Parathyroid adenoma (tissue), 2 donors: ENCODE results near the gene KLRC2.

Source experiments
- H2AFZ ChIP-seq: fragments of 300-600 bp; sonication (generic); one replicate; pipeline ENCODE4 v1.7.0; 2017; ENCODE audit warnings: antibody characterized with exemption, mild to moderate bottlenecking
- H3K27ac ChIP-seq: fragments of 300-600 bp; sonication (generic); one replicate; pipeline ENCODE4 v1.7.0; 2017
- H3K27me3 ChIP-seq: fragments of 300-600 bp; sonication (generic); one replicate; pipeline ENCODE4 v1.7.0; 2017; ENCODE audit warnings: low read length; ENCODE audit not compliant: control insufficient read depth, insufficient read depth
- H3K36me3 ChIP-seq: fragments of 300-600 bp; sonication (generic); one replicate; pipeline ENCODE4 v1.7.0; 2017; ENCODE audit warnings: low read length; ENCODE audit not compliant: control insufficient read depth, insufficient read depth
- H3K4me1 ChIP-seq: fragments of 300-600 bp; sonication (generic); one replicate; pipeline ENCODE4 v1.7.0; 2017; ENCODE audit warnings: control low read depth
- H3K4me2 ChIP-seq: fragments of 300-600 bp; sonication (generic); one replicate; pipeline ENCODE4 v1.7.0; 2017; ENCODE audit warnings: low read length
- H3K4me3 ChIP-seq: fragments of 300-600 bp; sonication (generic); one replicate; pipeline ENCODE4 v1.7.0; 2017; ENCODE audit warnings: low read depth, low read length
- H3K79me2 ChIP-seq: fragments of 300-600 bp; sonication (generic); one replicate; pipeline ENCODE4 v1.7.0; 2017; ENCODE audit warnings: control low read depth
- H3K9ac ChIP-seq: fragments of 300-600 bp; sonication (generic); one replicate; pipeline ENCODE4 v1.7.0; 2017; ENCODE audit warnings: mild to moderate bottlenecking
- H3K9me3 ChIP-seq: fragments of 300-600 bp; sonication (generic); one replicate; pipeline ENCODE4 v1.7.0; 2017; ENCODE audit warnings: low read length; ENCODE audit not compliant: control insufficient read depth
- TF ChIP-seq, protein P1 (sequence below): fragments of 300-600 bp; sonication (generic); IDR thresholded peaks from one replicate; pipeline ENCODE4 v1.7.0; 2017; ENCODE audit warnings: antibody characterized with exemption, mild to moderate bottlenecking
- donor health status: primary hyperparathyroidism.

Gene KLRC2

DNA sequence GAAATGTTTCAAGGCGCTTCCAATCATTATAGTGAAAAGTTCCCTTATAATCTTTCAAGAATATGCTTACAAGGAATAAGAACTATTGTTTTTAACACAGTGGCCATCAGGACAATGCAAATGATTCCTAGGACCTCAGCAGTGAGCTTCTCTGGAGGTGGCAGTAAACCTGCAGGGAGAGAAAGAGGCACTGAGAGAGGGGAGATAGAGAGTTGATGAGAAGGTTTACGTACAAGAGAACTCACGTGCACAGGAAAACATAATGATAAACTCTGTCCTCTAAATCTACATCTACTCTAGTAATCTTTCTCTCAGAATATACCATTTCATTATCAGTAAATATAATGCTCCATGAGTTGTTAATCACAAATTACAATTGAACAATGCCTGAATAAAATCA lies 27.0 kb downstream of the KLRC2 start:
- no peak overlapping the region for H3K4me2 ChIP-seq
- no peak overlapping the region for H2AFZ ChIP-seq
- H3K4me3 ChIP-seq: no peak overlapping the region
- no peak overlapping the region for H3K27ac ChIP-seq
- no peak overlapping the region for H3K9ac ChIP-seq
- no peaks in the 10 kb centered on the region for H3K79me2 ChIP-seq
- no peaks in the 10 kb centered on the region for H3K27me3 ChIP-seq
- H3K4me1 ChIP-seq: no peaks in the 10 kb centered on the region
- H3K9me3 ChIP-seq: no peaks in the 10 kb centered on the region
- no peaks in the 10 kb centered on the region for H3K36me3 ChIP-seq
- TF ChIP-seq, protein P1, sequence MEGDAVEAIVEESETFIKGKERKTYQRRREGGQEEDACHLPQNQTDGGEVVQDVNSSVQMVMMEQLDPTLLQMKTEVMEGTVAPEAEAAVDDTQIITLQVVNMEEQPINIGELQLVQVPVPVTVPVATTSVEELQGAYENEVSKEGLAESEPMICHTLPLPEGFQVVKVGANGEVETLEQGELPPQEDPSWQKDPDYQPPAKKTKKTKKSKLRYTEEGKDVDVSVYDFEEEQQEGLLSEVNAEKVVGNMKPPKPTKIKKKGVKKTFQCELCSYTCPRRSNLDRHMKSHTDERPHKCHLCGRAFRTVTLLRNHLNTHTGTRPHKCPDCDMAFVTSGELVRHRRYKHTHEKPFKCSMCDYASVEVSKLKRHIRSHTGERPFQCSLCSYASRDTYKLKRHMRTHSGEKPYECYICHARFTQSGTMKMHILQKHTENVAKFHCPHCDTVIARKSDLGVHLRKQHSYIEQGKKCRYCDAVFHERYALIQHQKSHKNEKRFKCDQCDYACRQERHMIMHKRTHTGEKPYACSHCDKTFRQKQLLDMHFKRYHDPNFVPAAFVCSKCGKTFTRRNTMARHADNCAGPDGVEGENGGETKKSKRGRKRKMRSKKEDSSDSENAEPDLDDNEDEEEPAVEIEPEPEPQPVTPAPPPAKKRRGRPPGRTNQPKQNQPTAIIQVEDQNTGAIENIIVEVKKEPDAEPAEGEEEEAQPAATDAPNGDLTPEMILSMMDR: no peak

DNA sequence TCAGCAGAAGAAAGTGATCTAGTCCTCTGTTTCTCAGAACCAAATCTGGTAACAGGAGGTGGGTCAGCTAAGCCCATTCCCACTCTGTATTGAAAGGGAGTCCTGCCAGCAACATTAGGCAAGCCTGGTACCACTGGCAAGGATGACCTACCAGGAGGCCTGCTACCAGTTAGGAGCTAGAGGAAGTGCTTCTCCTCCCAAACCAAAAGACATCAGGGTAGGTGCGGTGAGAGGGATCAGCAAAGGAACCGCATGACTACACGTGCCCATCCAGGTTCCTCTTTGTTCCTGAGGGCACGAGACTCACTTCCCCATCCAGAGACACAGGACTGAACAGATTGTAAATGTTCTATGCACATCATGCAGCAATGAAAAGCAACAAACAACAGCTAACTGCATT lies 29.1 kb downstream of the KLRC2 start:
- no peaks in the 10 kb centered on the region for H3K9me3 ChIP-seq
- no peaks in the 10 kb centered on the region for H3K79me2 ChIP-seq
- no peak overlapping the region for H2AFZ ChIP-seq
- TF ChIP-seq, protein P1: no peak
- no peaks in the 10 kb centered on the region for H3K36me3 ChIP-seq
- H3K27me3 ChIP-seq: no peaks in the 10 kb centered on the region
- no peak overlapping the region for H3K27ac ChIP-seq
- no peak overlapping the region for H3K4me3 ChIP-seq
- H3K4me2 ChIP-seq: no peak overlapping the region
- H3K4me1 ChIP-seq: no peaks in the 10 kb centered on the region
- no peak overlapping the region for H3K9ac ChIP-seq

DNA sequence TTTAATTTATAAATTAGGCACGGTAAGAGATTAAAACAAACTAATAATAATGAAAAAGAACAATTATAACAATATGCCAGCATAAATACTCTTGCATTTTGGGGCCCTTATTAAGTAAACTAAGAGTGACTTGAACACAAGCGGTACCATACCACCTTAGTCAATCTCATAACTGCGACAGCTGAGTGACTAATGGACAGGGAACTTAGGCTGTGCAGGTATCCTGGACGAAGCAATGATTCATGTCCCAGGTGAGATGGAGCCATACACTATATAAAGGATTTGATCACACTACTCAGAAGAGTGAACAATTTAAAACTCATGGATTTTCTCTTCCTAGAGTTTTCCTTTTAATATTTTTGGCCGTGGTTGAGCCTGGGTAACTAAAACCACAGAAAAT lies 30.5 kb downstream of the KLRC2 start:
- Histone ChIP-seq H2AFZ (no peak overlapping the region), H3K9ac (no peak overlapping the region), H3K4me3 (no peak overlapping the region), H3K79me2 (no peaks in the 10 kb centered on the region), H3K27ac (no peak overlapping the region), H3K4me1 (no peaks in the 10 kb centered on the region), H3K9me3 (no peaks in the 10 kb centered on the region), H3K36me3 (no peaks in the 10 kb centered on the region), H3K27me3 (no peaks in the 10 kb centered on the region), H3K4me2 (no peak overlapping the region)
- TF ChIP-seq, protein P1: no peak

DNA sequence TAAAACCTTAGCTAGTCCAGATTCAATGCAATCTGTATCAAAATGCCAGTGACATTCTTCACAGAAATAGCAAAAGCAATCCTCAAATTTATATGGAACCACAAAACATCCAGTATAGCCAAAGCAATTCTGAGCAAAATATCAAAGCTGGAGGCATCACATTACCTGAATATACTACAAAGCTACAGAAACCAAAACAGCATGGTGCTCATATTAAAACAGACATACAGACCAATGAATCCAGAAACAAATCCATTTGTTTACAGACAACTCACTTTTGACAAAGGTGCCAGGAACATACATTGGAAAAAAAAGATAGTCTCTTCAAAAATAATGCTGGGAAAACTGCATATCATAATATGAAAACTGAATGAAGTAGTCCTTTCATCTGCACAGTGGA lies 31.0 kb downstream of the KLRC2 start:
- TF ChIP-seq, protein P1: no peak

DNA sequence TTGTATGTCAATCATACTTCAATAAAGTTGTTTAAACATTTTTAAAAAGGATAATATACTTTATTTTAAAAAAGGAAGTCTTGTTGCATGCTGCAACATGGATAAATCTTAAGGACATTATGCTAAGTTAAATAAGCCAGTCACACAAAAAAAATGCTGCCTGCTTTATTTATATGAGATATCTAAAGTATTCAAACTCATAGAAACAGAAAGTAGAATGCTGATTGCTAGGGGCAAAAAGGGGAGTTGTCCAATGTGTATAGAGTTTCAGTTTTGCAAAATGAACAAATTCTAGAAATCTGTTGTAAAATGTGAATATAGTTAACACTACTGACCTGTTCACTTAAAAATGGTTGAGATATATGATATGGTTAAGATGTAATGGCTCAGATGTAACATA lies 35.0 kb downstream of the KLRC2 start:
- TF ChIP-seq, protein P1: no peak
- Histone ChIP-seq H3K27me3 (no peaks in the 10 kb centered on the region), H3K4me3 (no peak overlapping the region), H3K36me3 (no peaks in the 10 kb centered on the region), H3K4me1 (no peaks in the 10 kb centered on the region), H3K79me2 (no peaks in the 10 kb centered on the region), H2AFZ (no peak overlapping the region), H3K9me3 (no peaks in the 10 kb centered on the region), H3K9ac (no peak overlapping the region), H3K4me2 (no peak overlapping the region), H3K27ac (no peak overlapping the region)

More for the DNA sequence above, 31.0 kb downstream of the KLRC2 start:
- Histone ChIP-seq H3K36me3 (no peaks in the 10 kb centered on the region), H3K4me1 (no peaks in the 10 kb centered on the region), H3K27ac (no peak overlapping the region), H3K4me3 (no peak overlapping the region), H2AFZ (no peak overlapping the region), H3K27me3 (no peaks in the 10 kb centered on the region), H3K9me3 (no peaks in the 10 kb centered on the region), H3K9ac (no peak overlapping the region), H3K79me2 (no peaks in the 10 kb centered on the region), H3K4me2 (no peak overlapping the region)
